HepG2 (cell line): ENCODE data around the gene KLB. TPM values are rescaled to one million over a fixed set of nuclear protein-coding genes. Genes with fewer than 3 reads are reported as not detected.

Experiments
- ELF1 ChIP-seq: sonication (generic); formaldehyde crosslinking; IDR thresholded peaks from 2 replicates; pipeline ENCODE4 v1.4.0; 2020; ENCODE audit warnings: missing genetic modification reagents
- FOSL2 ChIP-seq: sonication (generic); formaldehyde crosslinking; IDR thresholded peaks from 2 replicates; pipeline ENCODE4 v1.4.0; 2020; ENCODE audit warnings: missing genetic modification reagents
- HDAC2 ChIP-seq: sonication (generic); formaldehyde crosslinking; IDR thresholded peaks from 2 replicates; pipeline ENCODE4 v1.4.0; 2020; ENCODE audit warnings: missing genetic modification reagents
- HMG20A ChIP-seq: IDR thresholded peaks from 2 replicates; pipeline ENCODE4 v1.6.1; 2016; ENCODE audit warnings: borderline replicate concordance
- JUND ChIP-seq: sonication (generic); formaldehyde crosslinking; IDR thresholded peaks from 2 replicates; pipeline ENCODE4 v1.8.0; 2022; ENCODE audit warnings: mild to moderate bottlenecking, missing genetic modification reagents
- KDM1A ChIP-seq: IDR thresholded peaks from 2 replicates; pipeline ENCODE4 v1.6.1; 2016; ENCODE audit warnings: missing compliant biosample characterization
- KDM5A ChIP-seq: fragments of 200-600 bp; sonication (generic); IDR thresholded peaks from 2 replicates; pipeline ENCODE4 v1.7.0; 2018; ENCODE audit warnings: antibody characterized with exemption, mild to moderate bottlenecking, low read length, borderline replicate concordance
- KDM6A ChIP-seq: IDR thresholded peaks from 2 replicates; pipeline ENCODE4 v1.6.1; 2016; ENCODE audit warnings: low read depth
- KLF9 ChIP-seq: IDR thresholded peaks from 2 replicates; pipeline ENCODE4 v1.6.1; 2016; ENCODE audit warnings: low read depth
- PHB2 ChIP-seq: fragments of 450-650 bp; IDR thresholded peaks from 2 replicates; pipeline ENCODE4 v1.6.1; 2018; ENCODE audit not compliant: partially characterized antibody
- RARG ChIP-seq: sonication (generic); formaldehyde crosslinking; IDR thresholded peaks from 2 replicates; pipeline ENCODE4 v1.4.0; 2020; ENCODE audit warnings: low read depth, mild to moderate bottlenecking, missing genetic modification reagents
- SIX1 ChIP-seq: sonication (generic); formaldehyde crosslinking; IDR thresholded peaks from 2 replicates; pipeline ENCODE4 v1.4.0; 2020; ENCODE audit warnings: missing genetic modification reagents, borderline replicate concordance
- SYNCRIP ChIP-seq: fragments of 200-400 bp; formaldehyde crosslinking; IDR thresholded peaks from 2 replicates; pipeline ENCODE4 v1.6.1; 2018; ENCODE audit warnings: mild to moderate bottlenecking, low read depth, low read length; ENCODE audit not compliant: insufficient read depth
- TMF1 ChIP-seq: sonication (generic); formaldehyde crosslinking; IDR thresholded peaks from 2 replicates; pipeline ENCODE4 v1.8.1; 2022; ENCODE audit warnings: low read depth, missing genetic modification reagents
- ZFP90 ChIP-seq: sonication (generic); formaldehyde crosslinking; IDR thresholded peaks from 2 replicates; pipeline ENCODE4 v1.8.0; 2022; ENCODE audit warnings: missing genetic modification reagents, mild to moderate bottlenecking, inconsistent platforms, borderline replicate concordance
- ZNF143 ChIP-seq: sonication (generic); formaldehyde crosslinking; IDR thresholded peaks from 2 replicates; pipeline ENCODE4 v1.4.0; 2020; ENCODE audit warnings: missing genetic modification reagents
- ZNF225 ChIP-seq: sonication (generic); formaldehyde crosslinking; IDR thresholded peaks from 2 replicates; pipeline ENCODE4 v1.4.0; 2020; ENCODE audit warnings: mild to moderate bottlenecking, missing genetic modification reagents
- ZNF430 ChIP-seq: sonication (generic); formaldehyde crosslinking; IDR thresholded peaks from 2 replicates; pipeline ENCODE4 v1.9.0; 2021; ENCODE audit warnings: mild to moderate bottlenecking, missing genetic modification reagents
- ZNF558 ChIP-seq: sonication (generic); formaldehyde crosslinking; IDR thresholded peaks from 2 replicates; pipeline ENCODE4 v1.9.0; 2022; ENCODE audit warnings: mild to moderate bottlenecking, missing genetic modification reagents, borderline replicate concordance
- ZNF788 ChIP-seq: sonication (generic); formaldehyde crosslinking; IDR thresholded peaks from 2 replicates; pipeline ENCODE4 v1.5.0; 2020; ENCODE audit warnings: mild to moderate bottlenecking, missing genetic modification reagents, borderline replicate concordance
- ZNF792 ChIP-seq: IDR thresholded peaks from 2 replicates; pipeline ENCODE4 v1.6.1; 2016
- polyA plus RNA-seq, 8 experiments: library from polyadenylated mRNA; depleted of rRNA in 3 of 8; stranded (reverse) in 7 of 8; unstranded in 1 of 8; fragments of >200 nt; fragmentation: Illumina TruSeq in 4 of 8; extraction: Trizol in 4 of 8; gene quantifications; 2 replicates each; pipeline versions ENCODE4 v1.2.1 to v1.2.3, GENCODE V29; 2011 to 2016; ENCODE audit warnings: low read depth in 4 of 8, missing spikeins in 1 of 8, mixed read lengths in 1 of 8; ENCODE audit not compliant: insufficient read depth in 1 of 8
- total RNA-seq, 5 experiments: library from RNA; depleted of rRNA; stranded (reverse); fragments of >200 nt; fragmentation: Illumina TruSeq; extraction: Trizol; gene quantifications; 2 replicates each; pipeline ENCODE4 v1.2.3, GENCODE V29; 2016; ENCODE audit warnings: low read depth in 1 of 5
- TF ChIP-seq, protein P1 (sequence below): sonication (generic); formaldehyde crosslinking; IDR thresholded peaks from 2 replicates; pipeline ENCODE4 v1.5.0; 2020; ENCODE audit warnings: mild to moderate bottlenecking, missing genetic modification reagents, moderate library complexity
- TF ChIP-seq, protein P2 (sequence below): sonication (generic); formaldehyde crosslinking; IDR thresholded peaks from 2 replicates; pipeline ENCODE4 v1.4.0; 2020; ENCODE audit warnings: missing genetic modification reagents
- TF ChIP-seq, protein P3 (sequence below): sonication (generic); formaldehyde crosslinking; IDR thresholded peaks from 2 replicates; pipeline ENCODE4 v1.8.1; 2022; ENCODE audit warnings: mild to moderate bottlenecking, missing genetic modification reagents
- TF ChIP-seq, protein P4 (sequence below): sonication (generic); formaldehyde crosslinking; IDR thresholded peaks from 2 replicates; pipeline ENCODE4 v1.5.0; 2020; ENCODE audit warnings: mild to moderate bottlenecking, missing genetic modification reagents
- TF ChIP-seq, protein P5 (sequence below): sonication (generic); formaldehyde crosslinking; IDR thresholded peaks from 2 replicates; pipeline ENCODE4 v1.5.0; 2020; ENCODE audit warnings: mild to moderate bottlenecking, missing genetic modification reagents

Gene KLB
- total and polyA plus RNA-seq, 2 of the 13 experiments (the other 11 are each of a cell fraction or from before 2014, with no cell fraction given): 25.3 to 82.0 TPM

DNA sequence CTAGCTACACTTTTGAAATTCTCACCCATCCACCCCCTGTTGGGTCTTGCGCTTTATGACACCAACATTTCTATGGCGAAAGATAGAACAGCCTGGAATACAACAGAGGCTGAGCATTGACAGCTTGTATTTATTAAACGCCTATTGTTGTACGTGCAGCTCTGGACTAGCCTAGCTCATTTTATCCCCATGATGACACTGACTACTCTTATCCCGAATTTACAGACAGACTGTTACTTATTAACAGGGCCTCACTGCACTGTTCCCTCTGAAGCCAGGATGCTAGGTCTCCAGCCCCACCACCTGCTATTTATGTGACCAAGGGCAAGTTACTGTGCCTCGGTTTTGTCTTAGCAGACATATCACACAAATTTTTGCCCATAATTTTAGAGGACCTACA lies 39.6 kb upstream of the KLB start (continued):
- TF ChIP-seq, protein P1, sequence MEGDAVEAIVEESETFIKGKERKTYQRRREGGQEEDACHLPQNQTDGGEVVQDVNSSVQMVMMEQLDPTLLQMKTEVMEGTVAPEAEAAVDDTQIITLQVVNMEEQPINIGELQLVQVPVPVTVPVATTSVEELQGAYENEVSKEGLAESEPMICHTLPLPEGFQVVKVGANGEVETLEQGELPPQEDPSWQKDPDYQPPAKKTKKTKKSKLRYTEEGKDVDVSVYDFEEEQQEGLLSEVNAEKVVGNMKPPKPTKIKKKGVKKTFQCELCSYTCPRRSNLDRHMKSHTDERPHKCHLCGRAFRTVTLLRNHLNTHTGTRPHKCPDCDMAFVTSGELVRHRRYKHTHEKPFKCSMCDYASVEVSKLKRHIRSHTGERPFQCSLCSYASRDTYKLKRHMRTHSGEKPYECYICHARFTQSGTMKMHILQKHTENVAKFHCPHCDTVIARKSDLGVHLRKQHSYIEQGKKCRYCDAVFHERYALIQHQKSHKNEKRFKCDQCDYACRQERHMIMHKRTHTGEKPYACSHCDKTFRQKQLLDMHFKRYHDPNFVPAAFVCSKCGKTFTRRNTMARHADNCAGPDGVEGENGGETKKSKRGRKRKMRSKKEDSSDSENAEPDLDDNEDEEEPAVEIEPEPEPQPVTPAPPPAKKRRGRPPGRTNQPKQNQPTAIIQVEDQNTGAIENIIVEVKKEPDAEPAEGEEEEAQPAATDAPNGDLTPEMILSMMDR: peak; percentile 44
- peak; percentile 50; the same call in 1 of the 2 replicates for TF ChIP-seq ZNF792 (CRISPR knock-in tag)
- TF ChIP-seq RARG: no peak
- TF ChIP-seq KLF9: 0 out of 2 replicates have a peak, but pooled peaks have one; percentile 9
- TF ChIP-seq HMG20A (CRISPR knock-in tag): no peak; the same call in 1 of the 2 replicates
- no peak for TF ChIP-seq ZNF225 (CRISPR knock-in tag)
- no peak for TF ChIP-seq KDM1A
- no peak for TF ChIP-seq SYNCRIP
- TF ChIP-seq, protein P2, sequence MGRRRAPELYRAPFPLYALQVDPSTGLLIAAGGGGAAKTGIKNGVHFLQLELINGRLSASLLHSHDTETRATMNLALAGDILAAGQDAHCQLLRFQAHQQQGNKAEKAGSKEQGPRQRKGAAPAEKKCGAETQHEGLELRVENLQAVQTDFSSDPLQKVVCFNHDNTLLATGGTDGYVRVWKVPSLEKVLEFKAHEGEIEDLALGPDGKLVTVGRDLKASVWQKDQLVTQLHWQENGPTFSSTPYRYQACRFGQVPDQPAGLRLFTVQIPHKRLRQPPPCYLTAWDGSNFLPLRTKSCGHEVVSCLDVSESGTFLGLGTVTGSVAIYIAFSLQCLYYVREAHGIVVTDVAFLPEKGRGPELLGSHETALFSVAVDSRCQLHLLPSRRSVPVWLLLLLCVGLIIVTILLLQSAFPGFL (CRISPR knock-in tag): no peak
- no peak for TF ChIP-seq ELF1
- TF ChIP-seq, protein P3, sequence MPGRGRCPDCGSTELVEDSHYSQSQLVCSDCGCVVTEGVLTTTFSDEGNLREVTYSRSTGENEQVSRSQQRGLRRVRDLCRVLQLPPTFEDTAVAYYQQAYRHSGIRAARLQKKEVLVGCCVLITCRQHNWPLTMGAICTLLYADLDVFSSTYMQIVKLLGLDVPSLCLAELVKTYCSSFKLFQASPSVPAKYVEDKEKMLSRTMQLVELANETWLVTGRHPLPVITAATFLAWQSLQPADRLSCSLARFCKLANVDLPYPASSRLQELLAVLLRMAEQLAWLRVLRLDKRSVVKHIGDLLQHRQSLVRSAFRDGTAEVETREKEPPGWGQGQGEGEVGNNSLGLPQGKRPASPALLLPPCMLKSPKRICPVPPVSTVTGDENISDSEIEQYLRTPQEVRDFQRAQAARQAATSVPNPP (CRISPR knock-in tag): no peak
- TF ChIP-seq ZNF558 (CRISPR knock-in tag): no peak
- TF ChIP-seq PHB2: no peak
- TF ChIP-seq TMF1 (CRISPR knock-in tag): no peak
- TF ChIP-seq KDM6A (CRISPR knock-in tag): no peak
- TF ChIP-seq JUND (CRISPR knock-in tag): no peak
- no peak for TF ChIP-seq ZFP90 (CRISPR knock-in tag)
- peak; percentile 36; the same call in 1 of the 2 replicates for TF ChIP-seq HDAC2 (CRISPR knock-in tag)
- no peak for TF ChIP-seq SIX1 (CRISPR knock-in tag)
- TF ChIP-seq, protein P4, sequence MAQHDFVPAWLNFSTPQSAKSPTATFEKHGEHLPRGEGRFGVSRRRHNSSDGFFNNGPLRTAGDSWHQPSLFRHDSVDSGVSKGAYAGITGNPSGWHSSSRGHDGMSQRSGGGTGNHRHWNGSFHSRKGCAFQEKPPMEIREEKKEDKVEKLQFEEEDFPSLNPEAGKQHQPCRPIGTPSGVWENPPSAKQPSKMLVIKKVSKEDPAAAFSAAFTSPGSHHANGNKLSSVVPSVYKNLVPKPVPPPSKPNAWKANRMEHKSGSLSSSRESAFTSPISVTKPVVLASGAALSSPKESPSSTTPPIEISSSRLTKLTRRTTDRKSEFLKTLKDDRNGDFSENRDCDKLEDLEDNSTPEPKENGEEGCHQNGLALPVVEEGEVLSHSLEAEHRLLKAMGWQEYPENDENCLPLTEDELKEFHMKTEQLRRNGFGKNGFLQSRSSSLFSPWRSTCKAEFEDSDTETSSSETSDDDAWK (CRISPR knock-in tag): no peak
- TF ChIP-seq KDM5A: no peak
- no peak for TF ChIP-seq ZNF143 (CRISPR knock-in tag)
- TF ChIP-seq FOSL2 (CRISPR knock-in tag): 0 out of 2 replicates have a peak, but pooled peaks have one; percentile 34
- TF ChIP-seq ZNF430: no peak
- TF ChIP-seq ZNF788 (CRISPR knock-in tag): no peak
- TF ChIP-seq, protein P5, sequence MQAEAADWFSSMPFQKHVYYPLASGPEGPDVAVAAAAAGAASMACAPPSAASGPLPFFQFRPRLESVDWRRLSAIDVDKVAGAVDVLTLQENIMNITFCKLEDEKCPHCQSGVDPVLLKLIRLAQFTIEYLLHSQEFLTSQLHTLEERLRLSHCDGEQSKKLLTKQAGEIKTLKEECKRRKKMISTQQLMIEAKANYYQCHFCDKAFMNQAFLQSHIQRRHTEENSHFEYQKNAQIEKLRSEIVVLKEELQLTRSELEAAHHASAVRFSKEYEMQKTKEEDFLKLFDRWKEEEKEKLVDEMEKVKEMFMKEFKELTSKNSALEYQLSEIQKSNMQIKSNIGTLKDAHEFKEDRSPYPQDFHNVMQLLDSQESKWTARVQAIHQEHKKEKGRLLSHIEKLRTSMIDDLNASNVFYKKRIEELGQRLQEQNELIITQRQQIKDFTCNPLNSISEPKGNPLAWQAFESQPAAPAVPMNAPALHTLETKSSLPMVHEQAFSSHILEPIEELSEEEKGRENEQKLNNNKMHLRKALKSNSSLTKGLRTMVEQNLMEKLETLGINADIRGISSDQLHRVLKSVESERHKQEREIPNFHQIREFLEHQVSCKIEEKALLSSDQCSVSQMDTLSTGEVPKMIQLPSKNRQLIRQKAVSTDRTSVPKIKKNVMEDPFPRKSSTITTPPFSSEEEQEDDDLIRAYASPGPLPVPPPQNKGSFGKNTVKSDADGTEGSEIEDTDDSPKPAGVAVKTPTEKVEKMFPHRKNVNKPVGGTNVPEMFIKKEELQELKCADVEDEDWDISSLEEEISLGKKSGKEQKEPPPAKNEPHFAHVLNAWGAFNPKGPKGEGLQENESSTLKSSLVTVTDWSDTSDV (CRISPR knock-in tag): no peak
